Gastroesophageal sphincter (tissue), 3 donors: Measurements from ENCODE around the gene KHNYN.

Experiments used
- POLR2A ChIP-seq, 2 donors: fragments of 450-650 bp; IDR thresholded peaks; one replicate each; pipeline ENCODE4 v1.6.1; 2017; ENCODE audit warnings: antibody characterized with exemption in 2 of 2, mild to moderate bottlenecking in 2 of 2, moderate library complexity in 1 of 2
- POLR2AphosphoS5 ChIP-seq: sonication (generic); formaldehyde crosslinking; IDR thresholded peaks from one replicate; pipeline ENCODE4 v1.6.1; 2017; ENCODE audit warnings: antibody characterized with exemption
- TF ChIP-seq, protein P1 (sequence below), 4 experiments: fragments of 200-600 bp in 2 of 4; fragments of 450-650 bp in 2 of 4; sonication (generic) in 1 of 4; IDR thresholded peaks; one replicate each; pipeline ENCODE4 v1.5.1; 2017 to 2019; ENCODE audit warnings: antibody characterized with exemption in 4 of 4, mild to moderate bottlenecking in 2 of 4, moderate library complexity in 2 of 4

DNA sequence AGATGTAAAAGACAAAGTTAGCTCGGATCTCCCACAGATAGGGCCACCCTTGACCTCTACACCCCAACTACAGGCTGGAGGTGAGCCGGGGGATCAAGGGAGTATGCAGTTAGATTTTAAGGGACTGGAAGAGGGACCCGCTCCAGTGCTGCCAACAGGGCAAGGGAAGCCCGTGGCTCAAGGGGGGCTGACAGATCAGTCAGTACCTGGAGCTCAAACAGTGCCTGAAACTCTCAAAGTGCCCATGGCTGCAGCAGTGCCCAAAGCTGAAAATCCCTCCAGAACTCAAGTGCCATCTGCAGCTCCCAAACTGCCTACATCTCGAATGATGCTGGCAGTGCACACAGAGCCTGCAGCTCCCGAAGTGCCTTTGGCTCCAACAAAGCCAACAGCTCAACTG lies 20.6 kb upstream of the KHNYN start:
- TF ChIP-seq POLR2AphosphoS5 (no peak), POLR2A (IDR thresholded peaks at IDR 0.05) (no peak)
- TF ChIP-seq, protein P1, sequence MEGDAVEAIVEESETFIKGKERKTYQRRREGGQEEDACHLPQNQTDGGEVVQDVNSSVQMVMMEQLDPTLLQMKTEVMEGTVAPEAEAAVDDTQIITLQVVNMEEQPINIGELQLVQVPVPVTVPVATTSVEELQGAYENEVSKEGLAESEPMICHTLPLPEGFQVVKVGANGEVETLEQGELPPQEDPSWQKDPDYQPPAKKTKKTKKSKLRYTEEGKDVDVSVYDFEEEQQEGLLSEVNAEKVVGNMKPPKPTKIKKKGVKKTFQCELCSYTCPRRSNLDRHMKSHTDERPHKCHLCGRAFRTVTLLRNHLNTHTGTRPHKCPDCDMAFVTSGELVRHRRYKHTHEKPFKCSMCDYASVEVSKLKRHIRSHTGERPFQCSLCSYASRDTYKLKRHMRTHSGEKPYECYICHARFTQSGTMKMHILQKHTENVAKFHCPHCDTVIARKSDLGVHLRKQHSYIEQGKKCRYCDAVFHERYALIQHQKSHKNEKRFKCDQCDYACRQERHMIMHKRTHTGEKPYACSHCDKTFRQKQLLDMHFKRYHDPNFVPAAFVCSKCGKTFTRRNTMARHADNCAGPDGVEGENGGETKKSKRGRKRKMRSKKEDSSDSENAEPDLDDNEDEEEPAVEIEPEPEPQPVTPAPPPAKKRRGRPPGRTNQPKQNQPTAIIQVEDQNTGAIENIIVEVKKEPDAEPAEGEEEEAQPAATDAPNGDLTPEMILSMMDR (IDR thresholded peaks at IDR 0.05), result no peak
